Panc1 (cell line): ENCODE results near the gene GAPDH. TPM values are rescaled to one million over a fixed set of nuclear protein-coding genes. Genes with fewer than 3 reads are reported as not detected.

Experiments
- ATAC-seq: fragments of 200-7000 bp; cut with Tn5 transposase; 2 replicates; pipeline ENCODE4 v1.9.1; 2020; ENCODE audit warnings: mild to moderate bottlenecking, moderate library complexity
- BruUV-seq: library from RNA; stranded (reverse); fragments of 400-500 nt; replicated peaks from 2 replicates; lab custom pipeline; 2021; lab: Mats Ljungman, UMichigan
- CTCF ChIA-PET: fragments of 300-600 bp; sonication (Branson Sonifier 250); formaldehyde crosslinking; loops from one replicate; lab custom pipeline; 2022; ENCODE audit warnings: antibody characterized with exemption; lab: Charles Lee
- POLR2A ChIA-PET: fragments of 300-600 bp; sonication (Branson Sonifier 250); formaldehyde crosslinking; loops from one replicate; lab custom pipeline; 2022; ENCODE audit warnings: antibody characterized with exemption; lab: Charles Lee
- DNase-seq: peaks from one replicate; pipeline ENCODE4 v3.0.0-alpha.2; 2010; ENCODE audit warnings: low read depth, low spot score
- H3K27ac ChIP-seq: 2 replicates; pipeline ENCODE4 v1.5.1; 2011; ENCODE audit warnings: mild to moderate bottlenecking, low read length, inconsistent platforms
- H3K27me3 ChIP-seq: fragments of 200-500 bp; sonication (Bioruptor generic); 2 replicates; pipeline ENCODE4 v1.6.0; 2014; ENCODE audit warnings: low read length, inconsistent platforms; ENCODE audit not compliant: control insufficient read depth, insufficient read depth
- H3K36me3 ChIP-seq: fragments of 200-500 bp; sonication (Bioruptor generic); 2 replicates; pipeline ENCODE4 v1.5.1; 2014; ENCODE audit warnings: inconsistent platforms, mild to moderate bottlenecking, low read length, moderate library complexity; ENCODE audit not compliant: control insufficient read depth, insufficient read depth
- H3K4me1 ChIP-seq: 2 replicates; pipeline ENCODE4 v1.5.1; 2011; ENCODE audit warnings: inconsistent platforms, mild to moderate bottlenecking, low read length, moderate library complexity; ENCODE audit not compliant: control insufficient read depth, insufficient read depth
- H3K4me3 ChIP-seq, 2 experiments: 2 replicates each; pipeline ENCODE4 v1.5.1; 2011 to 2012; ENCODE audit warnings: low read depth in 2 of 2, low read length in 2 of 2, mild to moderate bottlenecking in 2 of 2, inconsistent platforms in 1 of 2, moderate library complexity in 1 of 2
- H3K9me3 ChIP-seq: fragments of 200-500 bp; sonication (Bioruptor generic); 2 replicates; pipeline ENCODE4 v1.5.1; 2014; ENCODE audit warnings: low read depth, mild to moderate bottlenecking, inconsistent platforms, low read length, moderate library complexity; ENCODE audit not compliant: control insufficient read depth, insufficient read depth
- POLR2AphosphoS5 ChIP-seq: IDR thresholded peaks from 2 replicates; pipeline ENCODE4 v1.6.1; 2012; ENCODE audit warnings: mild to moderate bottlenecking, low read depth, low read length, moderate library complexity
- SIN3A ChIP-seq: IDR thresholded peaks from 2 replicates; pipeline ENCODE4 v1.6.1; 2012; ENCODE audit warnings: low read depth, mild to moderate bottlenecking, low read length, moderate library complexity, borderline replicate concordance; ENCODE audit not compliant: insufficient read depth
- TCF7L2 ChIP-seq: IDR thresholded peaks from 2 replicates; pipeline ENCODE4 v1.6.1; 2011; ENCODE audit warnings: mild to moderate bottlenecking, low read depth, low read length, inconsistent platforms
- in situ Hi-C: cut with HindIII; loops from 2 replicates; pipeline ENCODE4 v1.10.0; 2016; ENCODE audit warnings: low sequenced_read_pairs, low pct_unique_long_range_greater_than_20kb
- intact Hi-C: fragments of 100-400 bp; cut with micrococcal nuclease; formaldehyde crosslinking; loops from one replicate; pipeline ENCODE4 v1.10.0; 2022; ENCODE audit not compliant: unreplicated experiment
- total RNA-seq: library from RNA; stranded (reverse); gene quantifications from one replicate; pipeline ENCODE4 v1.2.1, GENCODE V29; 2021; ENCODE audit not compliant: unreplicated experiment
- TF ChIP-seq, protein P1 (sequence below): fragments of 450-650 bp; IDR thresholded peaks from 2 replicates; pipeline ENCODE4 v1.5.1; 2017; ENCODE audit warnings: mild to moderate bottlenecking
- TF ChIP-seq, protein P2 (sequence below), 2 experiments: IDR thresholded peaks; 2 replicates each; pipeline ENCODE4 v1.6.1; 2011 to 2012; ENCODE audit warnings: low read depth in 2 of 2, control low read depth in 1 of 2, low read length in 1 of 2, mild to moderate bottlenecking in 1 of 2, moderate library complexity in 1 of 2; ENCODE audit not compliant: insufficient read depth in 1 of 2

GAPDH gene
- total RNA-seq, 1 experiment from 2014 or later = 2,912 TPM

DNA sequence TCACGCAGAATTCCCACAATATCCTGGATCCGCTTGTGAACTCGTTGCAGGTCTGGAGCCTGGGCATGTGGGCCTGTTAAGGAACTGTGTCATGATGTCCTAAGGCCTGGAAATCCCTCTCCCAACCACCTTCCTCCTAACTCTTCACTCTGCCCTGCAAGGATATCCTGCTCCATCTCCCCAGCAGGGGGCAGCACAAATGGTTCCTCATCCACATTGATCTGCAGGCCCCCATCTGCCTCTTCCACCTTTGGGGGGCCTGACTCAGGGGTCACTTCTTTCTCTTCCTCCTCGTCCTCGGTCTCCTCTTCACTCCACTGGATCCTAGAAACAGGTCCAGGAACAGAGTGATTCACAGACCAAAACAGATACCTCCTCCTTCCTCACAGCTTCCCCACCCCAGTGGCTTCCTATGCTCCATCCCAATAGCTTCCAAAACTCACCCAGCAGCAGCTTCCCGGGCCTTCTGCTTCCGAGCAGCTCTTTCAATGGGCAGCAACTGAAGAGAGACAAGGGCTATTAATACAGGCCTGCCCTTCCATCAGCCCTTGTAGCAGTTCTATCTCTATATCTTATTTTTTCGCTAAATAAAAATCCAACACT is 29.2 kb downstream of the GAPDH start:
- DNase-seq = no peak
- intact Hi-C loops = no loop called here
- CTCF ChIA-PET = interaction anchor here (0.6 kb wide), 1 partner anchor 126 kb away, joined by 8 read pairs; the partner anchor contains the start of gene ZNF384
- in situ Hi-C loops = no loop called here
- no peak overlapping the region for H3K4me3 ChIP-seq
- peaks cover 26% of the 10 kb centered on the region for H3K36me3 ChIP-seq
- H3K27me3 ChIP-seq = no peaks in the 10 kb centered on the region
- 0 out of 2 replicates have a peak, but pooled peaks have one; percentile 50 for ATAC-seq
- H3K9me3 ChIP-seq = no peaks in the 10 kb centered on the region
- TF ChIP-seq POLR2AphosphoS5 = no peak
- no peak for TF ChIP-seq TCF7L2
- TF ChIP-seq SIN3A = no peak
- TF ChIP-seq, protein P1, sequence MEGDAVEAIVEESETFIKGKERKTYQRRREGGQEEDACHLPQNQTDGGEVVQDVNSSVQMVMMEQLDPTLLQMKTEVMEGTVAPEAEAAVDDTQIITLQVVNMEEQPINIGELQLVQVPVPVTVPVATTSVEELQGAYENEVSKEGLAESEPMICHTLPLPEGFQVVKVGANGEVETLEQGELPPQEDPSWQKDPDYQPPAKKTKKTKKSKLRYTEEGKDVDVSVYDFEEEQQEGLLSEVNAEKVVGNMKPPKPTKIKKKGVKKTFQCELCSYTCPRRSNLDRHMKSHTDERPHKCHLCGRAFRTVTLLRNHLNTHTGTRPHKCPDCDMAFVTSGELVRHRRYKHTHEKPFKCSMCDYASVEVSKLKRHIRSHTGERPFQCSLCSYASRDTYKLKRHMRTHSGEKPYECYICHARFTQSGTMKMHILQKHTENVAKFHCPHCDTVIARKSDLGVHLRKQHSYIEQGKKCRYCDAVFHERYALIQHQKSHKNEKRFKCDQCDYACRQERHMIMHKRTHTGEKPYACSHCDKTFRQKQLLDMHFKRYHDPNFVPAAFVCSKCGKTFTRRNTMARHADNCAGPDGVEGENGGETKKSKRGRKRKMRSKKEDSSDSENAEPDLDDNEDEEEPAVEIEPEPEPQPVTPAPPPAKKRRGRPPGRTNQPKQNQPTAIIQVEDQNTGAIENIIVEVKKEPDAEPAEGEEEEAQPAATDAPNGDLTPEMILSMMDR = peak; percentile 83
- no TSS peak for BruUV-seq
- POLR2A ChIA-PET = no interaction called here
- no peak overlapping the region for H3K27ac ChIP-seq
- no peaks in the 10 kb centered on the region; the same call in 1 of the 2 replicates for H3K4me1 ChIP-seq

DNA sequence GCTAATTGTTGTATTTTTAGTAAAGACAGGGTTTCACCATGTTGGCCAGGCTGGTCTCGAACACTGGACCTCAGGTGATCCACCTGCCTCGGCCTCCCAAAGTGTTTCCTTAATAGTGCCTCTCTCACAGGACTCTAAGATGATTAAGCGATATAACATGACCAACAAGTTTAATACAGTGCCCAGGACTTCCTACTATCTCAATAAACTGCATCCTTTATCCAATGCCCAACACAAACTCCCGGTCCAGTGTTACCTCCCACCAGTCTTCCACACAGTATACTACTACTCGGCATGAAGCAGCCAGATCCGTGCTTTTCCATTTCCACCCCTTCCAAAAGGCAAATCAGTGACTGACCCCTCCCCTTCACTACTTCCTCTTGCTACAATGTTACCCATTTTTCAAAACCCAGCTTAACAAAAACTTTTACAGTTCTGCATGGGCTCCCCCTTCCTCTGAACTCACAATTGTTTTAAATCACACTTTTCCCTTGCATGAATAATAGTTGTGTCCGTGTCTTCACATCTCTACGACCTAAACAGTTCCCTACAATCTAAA is 32.9 kb downstream of the GAPDH start:
- CTCF ChIA-PET = no interaction called here
- H3K27ac ChIP-seq = peak overlapping the region; percentile 95
- TF ChIP-seq, protein P2, sequence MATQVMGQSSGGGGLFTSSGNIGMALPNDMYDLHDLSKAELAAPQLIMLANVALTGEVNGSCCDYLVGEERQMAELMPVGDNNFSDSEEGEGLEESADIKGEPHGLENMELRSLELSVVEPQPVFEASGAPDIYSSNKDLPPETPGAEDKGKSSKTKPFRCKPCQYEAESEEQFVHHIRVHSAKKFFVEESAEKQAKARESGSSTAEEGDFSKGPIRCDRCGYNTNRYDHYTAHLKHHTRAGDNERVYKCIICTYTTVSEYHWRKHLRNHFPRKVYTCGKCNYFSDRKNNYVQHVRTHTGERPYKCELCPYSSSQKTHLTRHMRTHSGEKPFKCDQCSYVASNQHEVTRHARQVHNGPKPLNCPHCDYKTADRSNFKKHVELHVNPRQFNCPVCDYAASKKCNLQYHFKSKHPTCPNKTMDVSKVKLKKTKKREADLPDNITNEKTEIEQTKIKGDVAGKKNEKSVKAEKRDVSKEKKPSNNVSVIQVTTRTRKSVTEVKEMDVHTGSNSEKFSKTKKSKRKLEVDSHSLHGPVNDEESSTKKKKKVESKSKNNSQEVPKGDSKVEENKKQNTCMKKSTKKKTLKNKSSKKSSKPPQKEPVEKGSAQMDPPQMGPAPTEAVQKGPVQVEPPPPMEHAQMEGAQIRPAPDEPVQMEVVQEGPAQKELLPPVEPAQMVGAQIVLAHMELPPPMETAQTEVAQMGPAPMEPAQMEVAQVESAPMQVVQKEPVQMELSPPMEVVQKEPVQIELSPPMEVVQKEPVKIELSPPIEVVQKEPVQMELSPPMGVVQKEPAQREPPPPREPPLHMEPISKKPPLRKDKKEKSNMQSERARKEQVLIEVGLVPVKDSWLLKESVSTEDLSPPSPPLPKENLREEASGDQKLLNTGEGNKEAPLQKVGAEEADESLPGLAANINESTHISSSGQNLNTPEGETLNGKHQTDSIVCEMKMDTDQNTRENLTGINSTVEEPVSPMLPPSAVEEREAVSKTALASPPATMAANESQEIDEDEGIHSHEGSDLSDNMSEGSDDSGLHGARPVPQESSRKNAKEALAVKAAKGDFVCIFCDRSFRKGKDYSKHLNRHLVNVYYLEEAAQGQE (IDR thresholded peaks at IDR 0.05; ENCODE audit: insufficient read depth in 1 of 2, low read depth in 2 of 2, low read length in 1 of 2) = no peak
- TF ChIP-seq POLR2AphosphoS5 (no peak), TCF7L2 (no peak), SIN3A (no peak)
- TF ChIP-seq, protein P1 = no peak
- POLR2A ChIA-PET = interaction anchor here (0.5 kb wide), 1 partner anchor 10 kb away, joined by 5 read pairs; no protein-coding TSS in a partner anchor
- peaks cover 26% of the 10 kb centered on the region for H3K36me3 ChIP-seq
- intact Hi-C loops = no loop called here
- H3K4me1 ChIP-seq = peaks cover 11% of the 10 kb centered on the region
- H3K27me3 ChIP-seq = no peaks in the 10 kb centered on the region
- DNase-seq (no peak), ATAC-seq (no peak)
- no peaks in the 10 kb centered on the region for H3K9me3 ChIP-seq
- in situ Hi-C loops = no loop called here
- TSS peak; percentile 91 for BruUV-seq
- H3K4me3 ChIP-seq = peak overlapping the region; percentile 78 to 89
